ENCODE measurements around the gene LMX1A. TPM values are rescaled to one million over a fixed set of nuclear protein-coding genes. Genes with fewer than 3 reads are reported as not detected.
A peak's percentile ranks its signal among the peaks of the same experiment; 100 is the strongest.

The LMX1A gene
- total RNA-seq, 2 experiments from 2014 or later = not detected

DNA sequence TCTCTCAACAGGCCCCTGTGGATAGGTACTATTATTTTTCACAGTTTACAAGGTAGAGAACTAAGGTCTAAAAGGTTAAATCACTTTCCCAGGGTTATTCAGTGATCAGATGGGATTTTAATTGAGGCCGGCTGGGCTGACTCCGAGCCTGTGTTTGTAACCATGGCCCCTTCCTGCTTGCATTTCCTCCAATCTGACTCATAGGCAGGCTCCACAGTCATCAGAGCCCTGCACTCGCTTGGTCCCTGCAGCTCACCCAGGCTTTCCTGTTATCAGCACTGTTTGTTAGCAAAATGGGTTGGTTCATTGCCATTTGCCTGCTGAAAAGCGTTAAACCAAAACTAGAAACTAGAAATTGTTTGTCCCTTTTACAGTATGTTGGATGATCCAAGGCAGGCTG lies 41.4 kb upstream of the LMX1A start:
- TF ChIP-seq, protein P1, sequence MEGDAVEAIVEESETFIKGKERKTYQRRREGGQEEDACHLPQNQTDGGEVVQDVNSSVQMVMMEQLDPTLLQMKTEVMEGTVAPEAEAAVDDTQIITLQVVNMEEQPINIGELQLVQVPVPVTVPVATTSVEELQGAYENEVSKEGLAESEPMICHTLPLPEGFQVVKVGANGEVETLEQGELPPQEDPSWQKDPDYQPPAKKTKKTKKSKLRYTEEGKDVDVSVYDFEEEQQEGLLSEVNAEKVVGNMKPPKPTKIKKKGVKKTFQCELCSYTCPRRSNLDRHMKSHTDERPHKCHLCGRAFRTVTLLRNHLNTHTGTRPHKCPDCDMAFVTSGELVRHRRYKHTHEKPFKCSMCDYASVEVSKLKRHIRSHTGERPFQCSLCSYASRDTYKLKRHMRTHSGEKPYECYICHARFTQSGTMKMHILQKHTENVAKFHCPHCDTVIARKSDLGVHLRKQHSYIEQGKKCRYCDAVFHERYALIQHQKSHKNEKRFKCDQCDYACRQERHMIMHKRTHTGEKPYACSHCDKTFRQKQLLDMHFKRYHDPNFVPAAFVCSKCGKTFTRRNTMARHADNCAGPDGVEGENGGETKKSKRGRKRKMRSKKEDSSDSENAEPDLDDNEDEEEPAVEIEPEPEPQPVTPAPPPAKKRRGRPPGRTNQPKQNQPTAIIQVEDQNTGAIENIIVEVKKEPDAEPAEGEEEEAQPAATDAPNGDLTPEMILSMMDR (IDR thresholded peaks at IDR 0.05) = no peak
- Mint-ChIP-seq H3K27me3 (peaks cover 67% of the 10 kb centered on the region), H3K36me3 (ENCODE audit: low read depth) (no peaks in the 10 kb centered on the region), H3K9me3 (no peaks in the 10 kb centered on the region), H3K27ac (no peak overlapping the region), H3K4me3 (no peak overlapping the region), H3K4me1 (ENCODE audit: low read depth) (peaks cover 9% of the 10 kb centered on the region)
- peaks cover 21 to 43% of the 10 kb centered on the region in 2 experiments for H3K27me3 ChIP-seq (ENCODE audit: control insufficient read depth in 1 of 2, insufficient read depth in 2 of 2, low read length in 2 of 2)
- ATAC-seq (ENCODE audit: poor library complexity) = peak; percentile 33
- no peak overlapping the region for H3K4me3 ChIP-seq (ENCODE audit: low read length)
- peaks cover 12% of the 10 kb centered on the region for H3K4me1 ChIP-seq (ENCODE audit: insufficient read depth, low read length)
- peak in 7 of 14 experiments; percentile 4 to 51 (median 16) for DNase-seq
- intact Hi-C loops (cut with DNase I, micrococcal nuclease) = loop anchor here in 1 of 2 experiments (10.0 kb wide), 2 partner anchors 307 to 1647 kb away; no protein-coding TSS in a partner anchor
- H3K27ac ChIP-seq (ENCODE audit: low read depth in 1 of 2, low read length in 2 of 2) = no peak overlapping the region
- POLR2A ChIA-PET = interaction anchor here (0.6 kb wide), 1 partner anchor 332 kb away, joined by 3 read pairs; no protein-coding TSS in a partner anchor
- CTCF ChIA-PET = no interaction called here
- no peaks in the 10 kb centered on the region for H3K9me3 ChIP-seq (ENCODE audit: control insufficient read depth in 1 of 2, insufficient read depth in 1 of 2, low read length in 2 of 2)
- no peaks in the 10 kb centered on the region for H3K36me3 ChIP-seq (ENCODE audit: insufficient read depth, low read length)

DNA sequence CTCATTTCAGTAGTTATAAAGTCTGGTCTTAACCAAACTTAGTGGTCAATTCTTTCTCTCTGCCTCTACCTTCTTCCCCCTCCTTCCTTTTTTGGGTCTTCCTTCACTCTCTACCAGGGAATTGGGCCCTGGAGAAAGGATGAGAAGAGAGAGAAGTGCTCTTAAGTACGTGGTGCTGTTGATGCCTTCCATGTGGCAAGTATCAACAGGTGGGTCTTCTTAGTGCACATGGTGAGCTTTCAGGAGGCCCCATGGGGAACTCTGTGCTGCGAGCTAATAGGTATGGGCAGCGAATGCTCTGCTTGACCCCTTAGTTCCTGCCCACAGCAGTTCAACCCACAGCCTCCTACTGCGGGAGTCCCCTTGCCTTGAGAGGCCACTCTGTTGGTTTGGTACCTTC lies 39.4 kb upstream of the LMX1A start:
- H3K27ac ChIP-seq (ENCODE audit: low read depth in 1 of 2, low read length in 2 of 2) = no peak overlapping the region
- intact Hi-C loops (cut with DNase I, micrococcal nuclease) = loop anchor here in 1 of 2 experiments (10.0 kb wide), 2 partner anchors 309 to 1649 kb away; no protein-coding TSS in a partner anchor
- Mint-ChIP-seq H3K27ac (no peak overlapping the region), H3K4me1 (ENCODE audit: low read depth) (peaks cover 17% of the 10 kb centered on the region), H3K9me3 (no peaks in the 10 kb centered on the region), H3K27me3 (peaks cover 82% of the 10 kb centered on the region), H3K36me3 (ENCODE audit: low read depth) (no peaks in the 10 kb centered on the region), H3K4me3 (no peak overlapping the region)
- no peaks in the 10 kb centered on the region for H3K9me3 ChIP-seq (ENCODE audit: control insufficient read depth in 1 of 2, insufficient read depth in 1 of 2, low read length in 2 of 2)
- no peak overlapping the region for H3K4me3 ChIP-seq (ENCODE audit: low read length)
- CTCF ChIA-PET = interaction anchor here (1.1 kb wide), 1 partner anchor 197 kb away, joined by 5 read pairs; no protein-coding TSS in a partner anchor
- H3K4me1 ChIP-seq (ENCODE audit: insufficient read depth, low read length) = peaks cover 21% of the 10 kb centered on the region
- H3K27me3 ChIP-seq (ENCODE audit: control insufficient read depth in 1 of 2, insufficient read depth in 2 of 2, low read length in 2 of 2) = peaks cover 29 to 55% of the 10 kb centered on the region in 2 experiments
- DNase-seq (no peak), ATAC-seq (ENCODE audit: poor library complexity) (no peak)
- TF ChIP-seq, protein P1 (IDR thresholded peaks at IDR 0.05) = no peak
- POLR2A ChIA-PET = interaction anchor here (1.4 kb wide), 1 partner anchor 10 kb away, joined by 3 read pairs; no protein-coding TSS in a partner anchor
- no peaks in the 10 kb centered on the region for H3K36me3 ChIP-seq (ENCODE audit: insufficient read depth, low read length)

DNA sequence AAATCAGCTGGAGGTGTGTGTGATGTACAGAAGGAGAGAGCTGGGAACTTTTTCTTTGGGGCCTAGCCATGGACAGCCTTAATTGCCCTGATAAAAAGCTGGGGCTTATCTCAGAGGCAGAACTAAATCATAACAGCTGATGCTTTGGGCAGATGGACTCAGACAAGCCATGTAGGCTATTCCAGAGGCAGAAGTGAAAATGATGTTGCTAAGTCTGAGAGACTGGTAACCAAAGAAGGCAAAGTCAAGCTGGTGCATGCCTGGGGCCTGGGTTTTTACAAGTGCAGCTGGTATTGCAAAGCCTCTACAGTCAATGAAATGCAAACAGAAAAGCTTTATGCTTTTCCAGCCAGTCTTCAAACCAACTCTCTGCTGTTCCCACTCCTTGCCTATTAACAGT lies 39.0 kb upstream of the LMX1A start:
- CTCF ChIA-PET = interaction anchor here (1.1 to 1.5 kb wide), 2 partner anchors 8 to 197 kb away, joined by 4 to 5 read pairs; no protein-coding TSS in a partner anchor
- Mint-ChIP-seq H3K27ac (no peak overlapping the region), H3K36me3 (ENCODE audit: low read depth) (no peaks in the 10 kb centered on the region), H3K4me3 (no peak overlapping the region), H3K27me3 (peaks cover 82% of the 10 kb centered on the region), H3K9me3 (no peaks in the 10 kb centered on the region), H3K4me1 (ENCODE audit: low read depth) (peaks cover 17% of the 10 kb centered on the region)
- Histone ChIP-seq H3K27ac (ENCODE audit: low read depth in 1 of 2, low read length in 2 of 2) (no peak overlapping the region), H3K4me1 (ENCODE audit: insufficient read depth, low read length) (peaks cover 21% of the 10 kb centered on the region), H3K4me3 (ENCODE audit: low read length) (no peak overlapping the region), H3K36me3 (ENCODE audit: insufficient read depth, low read length) (no peaks in the 10 kb centered on the region), H3K9me3 (ENCODE audit: control insufficient read depth in 1 of 2, insufficient read depth in 1 of 2, low read length in 2 of 2) (no peaks in the 10 kb centered on the region), H3K27me3 (ENCODE audit: control insufficient read depth in 1 of 2, insufficient read depth in 2 of 2, low read length in 2 of 2) (peaks cover 33 to 60% of the 10 kb centered on the region in 2 experiments)
- intact Hi-C loops (cut with DNase I, micrococcal nuclease) = loop anchor here in 1 of 2 experiments (10.0 kb wide), 2 partner anchors 309 to 1649 kb away; no protein-coding TSS in a partner anchor
- DNase-seq (no peak), ATAC-seq (ENCODE audit: poor library complexity) (no peak)
- POLR2A ChIA-PET = interaction anchor here (1.4 kb wide), 1 partner anchor 10 kb away, joined by 3 read pairs; no protein-coding TSS in a partner anchor
- TF ChIP-seq, protein P1 (IDR thresholded peaks at IDR 0.05) = no peak
